ENCODE results near the gene STRN4. TPM values are rescaled to one million over a fixed set of nuclear protein-coding genes. Genes with fewer than 3 reads are reported as not detected.

Gene STRN4
- total RNA-seq, 4 donors from 2014 or later: 33.6 to 92.3 (median 64.7) TPM

- no peak for TF ChIP-seq CTCF (IDR thresholded peaks at IDR 0.05)
- ATAC-seq (ENCODE audit: low FRiP score): no peak
- no peak for DNase-seq (ENCODE audit: low spot score)
These were observed 4.8 kb downstream of the STRN4 start for GRCh38 chr19:46741447-46741846.

GRCh38 chr19:46739290-46739771 lies 6.9 kb downstream of the STRN4 start:
- no peak for DNase-seq (ENCODE audit: low spot score)
- no peak for TF ChIP-seq CTCF (IDR thresholded peaks at IDR 0.05)
- ATAC-seq (ENCODE audit: low FRiP score): no peak

GRCh38 chr19:46737761-46738171 lies 8.5 kb downstream of the STRN4 start:
- DNase-seq (ENCODE audit: low spot score) (no peak), ATAC-seq (ENCODE audit: low FRiP score) (no peak)
- no peak for TF ChIP-seq CTCF (IDR thresholded peaks at IDR 0.05)

GRCh38 chr19:46737298-46737654 lies 9.0 kb downstream of the STRN4 start:
- no peak for TF ChIP-seq CTCF (IDR thresholded peaks at IDR 0.05)
- no peak for ATAC-seq (ENCODE audit: low FRiP score)
- DNase-seq (ENCODE audit: low spot score): no peak

- DNase-seq (ENCODE audit: low spot score) (no peak), ATAC-seq (ENCODE audit: low FRiP score) (no peak)
- TF ChIP-seq CTCF (IDR thresholded peaks at IDR 0.05): no peak
These were observed 9.5 kb downstream of the STRN4 start for GRCh38 chr19:46736531-46737297.

GRCh38 chr19:46733690-46734292 lies 12.5 kb downstream of the STRN4 start:
- no peak for TF ChIP-seq CTCF (IDR thresholded peaks at IDR 0.05)
- DNase-seq (ENCODE audit: low spot score) (no peak), ATAC-seq (ENCODE audit: low FRiP score) (no peak)
